Cardiac muscle cell (in vitro differentiated cells and primary cell): ENCODE measurements around the gene FOCAD. TPM values are rescaled to one million over a fixed set of nuclear protein-coding genes. Genes with fewer than 3 reads are reported as not detected.

Source experiments
- DNase-seq, 2 donors: peaks; one replicate each; pipeline versions ENCODE4 v3.0.0 to v3.0.0-alpha.2; 2010 to 2017; ENCODE audit warnings: low read depth in 1 of 2, low spot score in 1 of 2
- H3K27ac ChIP-seq: fragments of 200-600 bp; sonication (generic); 2 replicates; pipeline ENCODE4 v1.5.1; 2016
- H3K27me3 ChIP-seq: fragments of 200-600 bp; sonication (generic); 2 replicates; pipeline ENCODE4 v1.6.0; 2016; ENCODE audit warnings: control low read depth
- H3K36me3 ChIP-seq: fragments of 200-600 bp; sonication (generic); 2 replicates; pipeline ENCODE4 v1.5.1; 2016; ENCODE audit warnings: control low read depth
- H3K4me1 ChIP-seq: fragments of 200-600 bp; sonication (generic); 2 replicates; pipeline ENCODE4 v1.8.1; 2017; ENCODE audit warnings: low read depth, mild to moderate bottlenecking, mixed run types
- H3K4me3 ChIP-seq: fragments of 200-600 bp; sonication (generic); 2 replicates; pipeline ENCODE4 v1.5.1; 2016; ENCODE audit warnings: mild to moderate bottlenecking
- H3K9me3 ChIP-seq: fragments of 200-600 bp; sonication (generic); 2 replicates; pipeline ENCODE4 v1.5.1; 2017; ENCODE audit warnings: low read depth, mild to moderate bottlenecking, control low read depth
- polyA plus RNA-seq: library from polyadenylated mRNA; unstranded; fragments of >200 nt; fragmentation: Nextera tagmentation; extraction: Ambion mirVana; gene quantifications from 2 replicates; pipeline ENCODE4 v1.2.1, GENCODE V29; 2016
- total RNA-seq: library from RNA; depleted of rRNA; stranded (reverse); fragments of >200 nt; gene quantifications from 2 replicates; pipeline ENCODE4 v1.2.3, GENCODE V29; 2016
- TF ChIP-seq, protein P1 (sequence below): IDR thresholded peaks from 2 replicates; pipeline ENCODE4 v1.5.1; 2012; ENCODE audit warnings: low read depth, mild to moderate bottlenecking, low read length

The FOCAD gene
- total and polyA plus RNA-seq, 2 experiments from 2014 or later, result 32.9 to 57.0 TPM

DNA sequence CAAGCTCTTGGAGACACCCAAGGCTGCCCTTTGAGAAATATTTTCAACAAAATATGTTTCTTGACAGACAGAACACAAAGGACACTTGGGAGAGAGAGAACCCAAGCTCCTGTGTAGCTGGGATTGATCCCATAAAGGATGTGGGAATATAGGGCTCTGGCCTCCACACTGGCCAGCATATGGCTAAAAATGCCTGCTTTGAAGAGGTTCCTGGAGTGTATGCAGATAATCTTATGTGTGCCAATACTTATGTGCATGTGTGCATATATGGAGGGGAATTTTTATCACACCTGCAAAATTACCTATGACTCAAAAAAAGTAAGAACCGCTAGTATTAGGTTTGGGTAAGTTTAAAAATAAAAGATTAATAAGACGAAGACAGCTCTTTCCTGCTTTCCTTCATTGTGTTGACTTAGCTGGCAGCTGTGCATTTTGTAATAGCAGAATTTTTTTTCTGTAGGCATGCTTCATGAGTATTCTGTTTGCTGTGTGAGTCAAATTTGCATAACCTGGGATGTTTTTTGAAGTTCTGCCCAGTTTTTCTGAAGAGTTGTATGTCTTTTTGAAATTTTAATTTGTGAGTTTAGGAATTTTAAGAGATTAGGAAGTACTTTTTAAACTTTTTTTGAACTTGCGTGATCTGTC, 304.7 kb downstream of the FOCAD start:
- H3K4me3 ChIP-seq, result no peak overlapping the region
- H3K9me3 ChIP-seq, result no peaks in the 10 kb centered on the region
- H3K27me3 ChIP-seq, result no peaks in the 10 kb centered on the region
- H3K27ac ChIP-seq, result no peak overlapping the region
- no peaks in the 10 kb centered on the region for H3K4me1 ChIP-seq
- TF ChIP-seq, protein P1, sequence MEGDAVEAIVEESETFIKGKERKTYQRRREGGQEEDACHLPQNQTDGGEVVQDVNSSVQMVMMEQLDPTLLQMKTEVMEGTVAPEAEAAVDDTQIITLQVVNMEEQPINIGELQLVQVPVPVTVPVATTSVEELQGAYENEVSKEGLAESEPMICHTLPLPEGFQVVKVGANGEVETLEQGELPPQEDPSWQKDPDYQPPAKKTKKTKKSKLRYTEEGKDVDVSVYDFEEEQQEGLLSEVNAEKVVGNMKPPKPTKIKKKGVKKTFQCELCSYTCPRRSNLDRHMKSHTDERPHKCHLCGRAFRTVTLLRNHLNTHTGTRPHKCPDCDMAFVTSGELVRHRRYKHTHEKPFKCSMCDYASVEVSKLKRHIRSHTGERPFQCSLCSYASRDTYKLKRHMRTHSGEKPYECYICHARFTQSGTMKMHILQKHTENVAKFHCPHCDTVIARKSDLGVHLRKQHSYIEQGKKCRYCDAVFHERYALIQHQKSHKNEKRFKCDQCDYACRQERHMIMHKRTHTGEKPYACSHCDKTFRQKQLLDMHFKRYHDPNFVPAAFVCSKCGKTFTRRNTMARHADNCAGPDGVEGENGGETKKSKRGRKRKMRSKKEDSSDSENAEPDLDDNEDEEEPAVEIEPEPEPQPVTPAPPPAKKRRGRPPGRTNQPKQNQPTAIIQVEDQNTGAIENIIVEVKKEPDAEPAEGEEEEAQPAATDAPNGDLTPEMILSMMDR, result no peak
- peak in 1 of 2 donors; percentile 46 for DNase-seq
- peaks cover 28% of the 10 kb centered on the region for H3K36me3 ChIP-seq

DNA sequence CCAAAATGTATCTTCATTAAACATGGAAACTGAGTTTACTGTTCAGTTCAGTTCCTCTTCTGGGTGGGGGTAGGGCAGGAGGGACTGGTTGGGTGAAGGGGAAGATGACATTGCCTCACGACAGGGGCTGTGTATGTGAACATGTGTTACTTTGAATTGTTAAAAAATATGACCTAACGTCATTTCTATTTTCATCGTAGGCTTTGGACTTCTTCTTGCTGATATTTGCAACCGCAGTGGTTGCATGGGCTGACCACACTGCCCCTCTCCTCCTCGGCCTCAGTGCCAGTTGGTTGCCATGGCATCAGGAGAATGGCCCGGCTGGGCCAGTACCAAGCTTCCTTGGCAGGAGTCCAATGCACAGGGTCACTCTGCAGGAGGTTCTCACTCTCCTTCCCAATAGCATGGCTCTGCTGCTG, 305.9 kb downstream of the FOCAD start:
- Histone ChIP-seq H3K4me3 (no peak overlapping the region), H3K27me3 (no peaks in the 10 kb centered on the region), H3K9me3 (no peaks in the 10 kb centered on the region), H3K4me1 (no peaks in the 10 kb centered on the region), H3K27ac (no peak overlapping the region), H3K36me3 (peaks cover 28% of the 10 kb centered on the region)
- no peak for DNase-seq
- TF ChIP-seq, protein P1, result no peak

DNA sequence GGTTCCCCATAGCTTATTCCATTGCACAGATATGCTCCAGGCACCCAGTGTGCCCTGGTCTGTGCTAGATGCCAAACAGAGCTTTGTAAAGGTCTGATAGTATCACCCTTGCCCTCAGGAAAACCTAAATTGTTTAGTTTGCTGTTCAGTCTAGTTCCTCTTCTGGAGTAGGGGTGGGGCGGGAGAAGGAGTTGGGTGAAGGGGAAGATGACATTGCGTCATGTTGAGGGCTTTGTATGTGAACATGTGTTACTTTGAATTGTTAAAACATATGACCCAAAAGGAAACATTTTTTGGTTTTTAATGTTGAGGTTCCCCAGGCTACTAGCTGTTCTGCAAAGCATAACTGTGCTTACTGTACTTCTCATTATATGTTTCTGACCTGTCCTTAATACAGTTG, 306.8 kb downstream of the FOCAD start:
- Histone ChIP-seq H3K4me1 (no peaks in the 10 kb centered on the region), H3K27me3 (no peaks in the 10 kb centered on the region), H3K27ac (no peak overlapping the region), H3K36me3 (peaks cover 28% of the 10 kb centered on the region), H3K9me3 (no peaks in the 10 kb centered on the region), H3K4me3 (no peak overlapping the region)
- DNase-seq, result no peak
- TF ChIP-seq, protein P1, result no peak

GRCh38 chr9:20994486-20994885, 310.4 kb downstream of the FOCAD start:
- no peak overlapping the region for H3K27ac ChIP-seq
- H3K27me3 ChIP-seq, result no peaks in the 10 kb centered on the region
- peaks cover 14% of the 10 kb centered on the region for H3K36me3 ChIP-seq
- peak in 1 of 2 donors; percentile 42 for DNase-seq
- H3K9me3 ChIP-seq, result no peaks in the 10 kb centered on the region
- no peak overlapping the region for H3K4me3 ChIP-seq
- TF ChIP-seq, protein P1, result no peak
- H3K4me1 ChIP-seq, result no peaks in the 10 kb centered on the region

DNA sequence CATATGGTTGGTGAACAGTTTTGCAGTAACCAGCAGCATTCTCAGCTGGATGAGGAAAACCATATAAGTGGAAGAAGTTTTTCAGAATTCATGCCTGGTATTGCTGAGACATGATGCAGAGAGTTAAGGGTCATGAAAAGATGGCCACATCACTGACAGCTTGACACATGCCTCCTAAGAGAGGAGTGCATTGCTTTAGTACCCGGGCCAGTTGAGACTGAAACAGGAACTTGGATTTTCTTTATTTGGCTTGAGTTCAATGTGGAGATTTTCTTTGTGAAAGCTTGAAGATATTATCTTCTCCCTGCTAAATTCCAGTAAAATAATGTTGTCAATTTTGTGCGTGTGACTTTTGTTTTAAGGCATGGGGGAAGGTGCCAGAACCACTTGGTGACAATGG, 311.6 kb downstream of the FOCAD start:
- H3K27ac ChIP-seq, result no peak overlapping the region
- no peaks in the 10 kb centered on the region for H3K4me1 ChIP-seq
- H3K9me3 ChIP-seq, result no peaks in the 10 kb centered on the region
- H3K4me3 ChIP-seq, result no peak overlapping the region
- DNase-seq, result no peak
- no peaks in the 10 kb centered on the region for H3K27me3 ChIP-seq
- TF ChIP-seq, protein P1, result no peak
- H3K36me3 ChIP-seq, result peaks cover 11% of the 10 kb centered on the region
